ENCODE results near the gene CLCN2. TPM values are rescaled to one million over a fixed set of nuclear protein-coding genes. Genes with fewer than 3 reads are reported as not detected.

Gene CLCN2
- total and polyA plus RNA-seq, 2 of the 8 experiments (the other 6 are each of a cell fraction or from before 2014, with no cell fraction given): 13.7 to 16.1 TPM

GRCh38 chr3:184388936-184389230 lies 27.5 kb upstream of the CLCN2 start:
- ChIA-PET POLR2A (ENCODE audit: partially characterized antibody) (interaction anchor here (1.7 kb wide), 1 partner anchor 30 kb away, joined by 5 read pairs; no protein-coding TSS in a partner anchor), CTCF (ENCODE audit: partially characterized antibody) (interaction anchor here (0.8 to 4.2 kb wide), 13 partner anchors 11 to 153 kb away, joined by 3 to 34 read pairs (median 4); partner anchors contain the start of gene THPO)
- Histone ChIP-seq H2BK5ac (ENCODE audit: low read depth, low read length) (no peak overlapping the region), H2AK5ac (ENCODE audit: low read depth, low read length) (no peak overlapping the region), H3K9me3 (ENCODE audit: insufficient read depth in 2 of 2, low read depth in 1 of 2, low read length in 1 of 2) (no peaks in the 10 kb centered on the region), H3K4ac (replicated peaks; ENCODE audit: insufficient read length, low read depth, low read length) (no peak overlapping the region), H2BK120ac (replicated peaks; ENCODE audit: low read depth, low read length) (no peak overlapping the region), H4K20me1 (replicated peaks in 1 of 2; ENCODE audit: control insufficient read depth in 1 of 2, insufficient read depth in 2 of 2, low read length in 2 of 2) (no peaks in the 10 kb centered on the region), H3K14ac (ENCODE audit: insufficient read length) (no peak overlapping the region), H3K4me3 (ENCODE audit: extremely low read depth in 1 of 4, insufficient read depth in 2 of 4, low read depth in 3 of 4, low read length in 4 of 4) (no peak overlapping the region), H3K23ac (ENCODE audit: insufficient read length) (no peak overlapping the region), H3K56ac (replicated peaks; ENCODE audit: insufficient read length, low read depth, low read length) (no peak overlapping the region), H2BK15ac (ENCODE audit: low read length) (peak overlapping the region; percentile 46; the same call in 1 of the 2 replicates), H3K79me2 (ENCODE audit: control insufficient read depth in 1 of 2, insufficient read depth in 2 of 2, low read length in 2 of 2) (no peaks in the 10 kb centered on the region), H3K4me1 (replicated peaks in 1 of 4; ENCODE audit: control insufficient read depth in 3 of 4, insufficient read depth in 4 of 4, low read length in 3 of 4) (peaks cover 0 to 3% (median 0%) of the 10 kb centered on the region in 4 experiments; a peak in 2 of 7 replicates), H4K91ac (replicated peaks; ENCODE audit: insufficient read length, low read length) (no peak overlapping the region), H3K79me1 (ENCODE audit: low read depth, low read length) (no peaks in the 10 kb centered on the region), H2BK12ac (ENCODE audit: low read depth, low read length) (peak overlapping the region; percentile 27; the same call in 1 of the 2 replicates), H3K23me2 (ENCODE audit: low read depth, low read length) (no peaks in the 10 kb centered on the region), H3K9ac (replicated peaks in 1 of 4; ENCODE audit: extremely low read depth in 1 of 4, low read depth in 3 of 4, low read length in 3 of 4) (no peak overlapping the region; a peak in 2 of 7 replicates), H3K27ac (ENCODE audit: low read depth, low read length) (no peak overlapping the region), H2BK20ac (ENCODE audit: low read length) (no peak overlapping the region), H3K27me3 (replicated peaks in 1 of 4; ENCODE audit: control insufficient read depth in 3 of 4, extremely low read depth in 1 of 4, insufficient read depth in 3 of 4, low read length in 3 of 4) (peaks cover 0 to 3% (median 1%) of the 10 kb centered on the region in 4 experiments; a peak in 3 of 7 replicates), H4K8ac (ENCODE audit: extremely low read depth, insufficient read depth, low read length) (no peak overlapping the region), H2AFZ (ENCODE audit: low read length) (no peak overlapping the region), H3K36me3 (ENCODE audit: control insufficient read depth in 2 of 4, insufficient read depth in 4 of 4, low read length in 3 of 4) (no peaks in the 10 kb centered on the region), H3K18ac (ENCODE audit: extremely low read depth, low read length) (no peak overlapping the region), H4K5ac (ENCODE audit: insufficient read length, low read depth, low read length) (no peak overlapping the region), H3K4me2 (ENCODE audit: insufficient read depth in 1 of 2, low read depth in 2 of 2, low read length in 2 of 2) (no peak overlapping the region)
- WGBS, 2 experiments (ENCODE audit: extremely low coverage in 1 of 2, insufficient coverage in 1 of 2, insufficient read length in 1 of 2, insufficient replicate concordance in 2 of 2, low coverage in 1 of 2, low lambda C conversion rate in 2 of 2, missing lambda C conversion rate in 1 of 2): 76% methylated on average over 8 of the region's 8 CpGs; no CpG with 5 or more reads in 1 of the 2 experiments
- DNase-seq (ENCODE audit: low read depth in 1 of 2, low spot score in 2 of 2): no peak
- no peak for FAIRE-seq
- no peak for TF ChIP-seq SP1 (IDR thresholded peaks at IDR 0.05; ENCODE audit: low read depth, low read length)
- no peak for TF ChIP-seq KDM1A (IDR thresholded peaks at IDR 0.05; ENCODE audit: borderline replicate concordance, low read length)
- TF ChIP-seq YY1 (IDR thresholded peaks at IDR 0.05; ENCODE audit: low read depth, low read length): no peak
- no peak for TF ChIP-seq TEAD4 (IDR thresholded peaks at IDR 0.05; ENCODE audit: low read depth, low read length)
- TF ChIP-seq CEBPB (IDR thresholded peaks at IDR 0.05; ENCODE audit: low read depth, low read length): no peak
- TF ChIP-seq JUN (IDR thresholded peaks at IDR 0.05; ENCODE audit: low read depth, low read length): no peak
- TF ChIP-seq HDAC2 (IDR thresholded peaks at IDR 0.05; ENCODE audit: borderline replicate concordance in 1 of 2, low read depth in 2 of 2, low read length in 2 of 2): no peak
- no peak for TF ChIP-seq GTF2F1 (IDR thresholded peaks at IDR 0.05; ENCODE audit: borderline replicate concordance, low read depth, low read length)
- no peak for TF ChIP-seq CTCF (IDR thresholded peaks at IDR 0.05; ENCODE audit: control extremely low read depth in 1 of 3, insufficient read depth in 1 of 3, low read depth in 1 of 3, low read length in 3 of 3)
- TF ChIP-seq POLR2AphosphoS5 (IDR thresholded peaks at IDR 0.05; ENCODE audit: low read depth, low read length): no peak
- TF ChIP-seq RXRA (IDR thresholded peaks at IDR 0.05; ENCODE audit: insufficient read depth, low read depth, low read length): no peak
- no peak for TF ChIP-seq POU5F1 (IDR thresholded peaks at IDR 0.05; ENCODE audit: low read depth, low read length)
